ENCODE data around the gene PACRG. TPM values are rescaled to one million over a fixed set of nuclear protein-coding genes. Genes with fewer than 3 reads are reported as not detected.
A peak's percentile ranks its signal among the peaks of the same experiment; 100 is the strongest.

The PACRG gene
- polyA plus RNA-seq, 2 of the 4 experiments (the other 2 are of a cell fraction), result 0.14 to 0.30 TPM

GRCh38 chr6:163229050-163229449 is 501.3 kb downstream of the PACRG start:
- Histone ChIP-seq H3K4me3 (no peak overlapping the region), H3K9me3 (no peaks in the 10 kb centered on the region), H3K4me2 (no peak overlapping the region), H3K4me1 (no peaks in the 10 kb centered on the region), H3K27ac (no peak overlapping the region)
- no peak for TF ChIP-seq POLR2A (IDR thresholded peaks at IDR 0.05; ENCODE audit: low read length)
- TF ChIP-seq MAX (IDR thresholded peaks at IDR 0.05), result no peak
- TF ChIP-seq PBX3 (IDR thresholded peaks at IDR 0.05), result no peak
- no peak for TF ChIP-seq ZSCAN20 (CRISPR knock-in tag; IDR thresholded peaks at IDR 0.05)
- no peak for TF ChIP-seq CBX8 (IDR thresholded peaks at IDR 0.05)
- no peak for TF ChIP-seq HDAC2 (IDR thresholded peaks at IDR 0.05)
- no peak for TF ChIP-seq FOSL2 (IDR thresholded peaks at IDR 0.05)
- TF ChIP-seq FOSL2 (CRISPR knock-in tag; IDR thresholded peaks at IDR 0.05), result no peak
- FAIRE-seq (no peak), ATAC-seq (no peak), DNase-seq (ENCODE audit: low read depth in 1 of 2, low spot score in 1 of 2) (no peak)
- WGBS (ENCODE audit: missing lambda C conversion rate), result 69% methylated on average over 2 of the region's 2 CpGs
- ChIA-PET POLR2A (no interaction called here), CTCF (no interaction called here)

GRCh38 chr6:163230901-163231300 is 503.1 kb downstream of the PACRG start:
- TF ChIP-seq CEBPB (IDR thresholded peaks at IDR 0.05) (no peak), PHF8 (IDR thresholded peaks at IDR 0.05; ENCODE audit: borderline replicate concordance, low read depth) (no peak), MAZ (IDR thresholded peaks at IDR 0.05; ENCODE audit: borderline replicate concordance, low read depth, low read length) (no peak), EHMT2 (IDR thresholded peaks at IDR 0.05; ENCODE audit: low read depth) (no peak), ELK1 (IDR thresholded peaks at IDR 0.05; ENCODE audit: low read depth, low read length) (no peak)
- Histone ChIP-seq H3K27ac (no peak overlapping the region), H3K4me3 (no peak overlapping the region), H3K9me3 (no peaks in the 10 kb centered on the region), H3K4me1 (no peaks in the 10 kb centered on the region), H3K4me2 (no peak overlapping the region)
- no peak for FAIRE-seq
- no peak for ATAC-seq
- CTCF ChIA-PET, result interaction anchor here (0.9 kb wide), 1 partner anchor 62 kb away, joined by 3 read pairs; no protein-coding TSS in a partner anchor
- DNase-seq (ENCODE audit: low read depth in 1 of 2, low spot score in 1 of 2), result no peak
- POLR2A ChIA-PET, result no interaction called here
- 79% methylated on average over 9 of the region's 9 CpGs for WGBS (ENCODE audit: missing lambda C conversion rate)

- CTCF ChIA-PET, result interaction anchor here (0.9 kb wide), 2 partner anchors 9 to 62 kb away, joined by 3 read pairs; no protein-coding TSS in a partner anchor
- no peak for TF ChIP-seq TFCP2L1 (CRISPR knock-in tag; IDR thresholded peaks at IDR 0.05)
- peak; percentile 69 for TF ChIP-seq MAFK (IDR thresholded peaks at IDR 0.05; ENCODE audit: partially characterized antibody)
- DNase-seq (ENCODE audit: low read depth in 1 of 2, low spot score in 1 of 2), result no peak
- no peak overlapping the region for H3K4me3 ChIP-seq
- 61% methylated on average over 9 of the region's 10 CpGs for WGBS (ENCODE audit: missing lambda C conversion rate)
- H3K4me2 ChIP-seq, result no peak overlapping the region
- H3K27ac ChIP-seq, result no peak overlapping the region
- no peak for ATAC-seq
- POLR2A ChIA-PET, result no interaction called here
- H3K9me3 ChIP-seq, result no peaks in the 10 kb centered on the region
- FAIRE-seq, result no peak
- no peaks in the 10 kb centered on the region for H3K4me1 ChIP-seq
Observed at GRCh38 chr6:163231356-163232014, 503.7 kb downstream of the PACRG start.

- no peak for FAIRE-seq
- 77% methylated on average over 7 of the region's 7 CpGs for whole genome bisulfite sequencing (ENCODE audit: missing lambda C conversion rate)
- Histone ChIP-seq H3K4me2 (no peak overlapping the region), H3K4me1 (no peaks in the 10 kb centered on the region), H3K9me3 (no peaks in the 10 kb centered on the region), H3K4me3 (no peak overlapping the region), H3K27ac (no peak overlapping the region)
- ChIA-PET CTCF (interaction anchor here (0.9 kb wide), 2 partner anchors 8 to 63 kb away, joined by 3 read pairs; no protein-coding TSS in a partner anchor), POLR2A (no interaction called here)
- DNase-seq (ENCODE audit: low read depth in 1 of 2, low spot score in 1 of 2), result no peak
- ATAC-seq, result no peak
- no peak for TF ChIP-seq BHLHE40 (IDR thresholded peaks at IDR 0.05; ENCODE audit: low read depth, low read length)
- TF ChIP-seq RFX5 (IDR thresholded peaks at IDR 0.05), result no peak
- TF ChIP-seq TP53 (CRISPR knock-in tag; IDR thresholded peaks at IDR 0.05), result no peak
- TF ChIP-seq SMC3 (IDR thresholded peaks at IDR 0.05), result no peak
- TF ChIP-seq PHF8 (IDR thresholded peaks at IDR 0.05; ENCODE audit: borderline replicate concordance, low read depth), result no peak
- TF ChIP-seq CBX8 (IDR thresholded peaks at IDR 0.05), result no peak
- no peak for TF ChIP-seq NR3C1 (IDR thresholded peaks at IDR 0.05)
- no peak for TF ChIP-seq SREBF2 (IDR thresholded peaks at IDR 0.05)
- TF ChIP-seq USF2 (IDR thresholded peaks at IDR 0.05), result no peak
- no peak for TF ChIP-seq TFCP2L1 (CRISPR knock-in tag; IDR thresholded peaks at IDR 0.05)
- TF ChIP-seq ZC3H11A (IDR thresholded peaks at IDR 0.05), result no peak
- TF ChIP-seq MAFK (IDR thresholded peaks at IDR 0.05; ENCODE audit: partially characterized antibody), result no peak
- TF ChIP-seq HDAC2 (IDR thresholded peaks at IDR 0.05), result no peak
- no peak for TF ChIP-seq RARB (CRISPR knock-in tag; IDR thresholded peaks at IDR 0.05)
- TF ChIP-seq HOXB5 (CRISPR knock-in tag; IDR thresholded peaks at IDR 0.05), result no peak
- TF ChIP-seq GATA3 (IDR thresholded peaks at IDR 0.05; ENCODE audit: borderline replicate concordance), result no peak
- no peak for TF ChIP-seq CHD2 (IDR thresholded peaks at IDR 0.05; ENCODE audit: low read length, partially characterized antibody)
- no peak for TF ChIP-seq JUNB (IDR thresholded peaks at IDR 0.05)
Observed at GRCh38 chr6:163232015-163232523, 504.3 kb downstream of the PACRG start.
